ENCODE results near the gene SULF2. TPM values are rescaled to one million over a fixed set of nuclear protein-coding genes. Genes with fewer than 3 reads are reported as not detected.
A peak's percentile ranks its signal among the peaks of the same experiment; 100 is the strongest.
"Not testable (repeated sequence)": the region's sequence is repeated elsewhere in the genome, so short reads cannot be mapped to it uniquely, and the experiment has no call there.

The SULF2 gene
- total RNA-seq (2021; ENCODE audit: unreplicated experiment) (13.0 TPM), Bru-seq, nascent RNA (percentile 32 among the genes with signal in this experiment), BruChase-seq, experiment 1, labeled RNA remaining after a 6-hour chase (percentile 32 among the genes with signal in this experiment), BruChase-seq, experiment 2, labeled RNA remaining after a 2-hour chase (percentile 31 among the genes with signal in this experiment)
- polyA plus RNA-seq (2012): 6.1 and 7.0 TPM in 2 replicates
- long read RNA-seq, partial matches to known transcripts: 7 of 25 reads
- long read RNA-seq, other reads (novel, unspliced or antisense): 18 of 25 reads

DNA sequence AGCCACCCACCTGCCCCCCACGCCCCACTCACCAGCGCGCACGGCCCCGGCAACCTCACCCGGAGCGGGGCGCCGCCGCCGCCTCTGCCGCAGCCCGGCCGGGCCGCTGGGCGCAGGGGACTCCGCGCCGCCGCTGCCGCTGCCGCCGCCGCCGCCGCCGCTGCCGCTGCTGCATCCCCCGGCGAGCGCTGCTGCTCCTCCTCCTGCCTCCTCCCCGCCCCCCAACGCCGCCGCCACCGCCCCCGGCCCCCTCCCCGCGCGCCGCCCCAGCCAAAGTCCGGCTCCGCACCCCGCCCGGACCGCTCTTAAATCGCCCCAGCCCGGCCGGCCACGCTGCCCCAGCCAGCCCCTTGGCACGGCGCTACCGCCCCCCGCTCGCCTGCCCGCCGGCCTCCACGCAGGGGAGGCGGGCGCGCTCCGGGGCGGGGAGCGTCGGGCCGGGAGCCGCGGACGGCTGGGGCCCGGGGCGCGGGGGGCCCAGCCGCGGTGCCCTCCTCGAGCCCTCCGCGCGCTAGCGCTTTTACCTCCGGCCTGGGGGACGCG, at the start of gene SULF2:
TSS of gene SULF2 (minus strand) at position 171 of the 543 bp plus-strand sequence. CDS start 28,118 bp downstream, outside the sequence.
- ATAC-seq (peak; percentile 31), DNase-seq (ENCODE audit: low read depth, low spot score) (no peak)
- Histone ChIP-seq H3K4me2 (ENCODE audit: low read length) (peak within 1 kb of the TSS; percentile 94), H3K9ac (ENCODE audit: low read length) (peak within 1 kb of the TSS; percentile 30; the same call in 1 of the 2 replicates), H3K79me2 (ENCODE audit: insufficient read depth, low read length) (no peaks in the 10 kb centered on the region), H3K9me2 (ENCODE audit: insufficient read depth) (no peaks in the 10 kb centered on the region), H2AFZ (ENCODE audit: low read depth, low read length, poor library complexity, severe bottlenecking) (peak within 1 kb of the TSS; percentile 93), H3K27ac (ENCODE audit: low read depth, low read length) (no peak within 1 kb of the TSS; the same call in 1 of the 2 replicates), H3K4me1 (ENCODE audit: control insufficient read depth in 1 of 2, insufficient read depth in 2 of 2, low read length in 2 of 2) (peaks cover 11 to 22% of the 10 kb centered on the region in 2 experiments), H3K9me3 (ENCODE audit: control insufficient read depth in 1 of 2, insufficient read depth in 1 of 2, low read depth in 1 of 2, low read length in 2 of 2) (no peaks in the 10 kb centered on the region), H3K36me3 (ENCODE audit: control insufficient read depth in 1 of 2, insufficient read depth in 2 of 2, low read length in 2 of 2) (no peaks in the 10 kb centered on the region), H3K4me3 (replicated peaks in 1 of 2; ENCODE audit: low read depth in 1 of 2, low read length in 2 of 2) (peak within 1 kb of the TSS; percentile 43 to 62), H3K27me3 (ENCODE audit: insufficient read depth, low read length) (no peaks in the 10 kb centered on the region), H4K20me1 (ENCODE audit: insufficient read depth) (no peaks in the 10 kb centered on the region)
- CTCF ChIA-PET: interaction anchor here (2.3 to 2.7 kb wide), 3 partner anchors 60 to 835 kb away, joined by 10 to 62 read pairs (median 30); no protein-coding TSS in a partner anchor
- intact Hi-C loops (cut with micrococcal nuclease): loop anchor here (5.0 kb wide), 1 partner anchor 108 kb away; no protein-coding TSS in a partner anchor
- RAD21 ChIA-PET (ENCODE audit: low non-redundant PET in 1 of 2, low total read pairs in 2 of 2, uncharacterized antibody in 2 of 2, unreplicated experiment in 2 of 2): no interaction called here
- POLR2A ChIA-PET: interaction anchor here (1.7 kb wide), 1 partner anchor 510 kb away, joined by 4 read pairs; no protein-coding TSS in a partner anchor
- no peak for TF ChIP-seq SIN3A (IDR thresholded peaks at IDR 0.05; ENCODE audit: low read depth)
- TF ChIP-seq RAD21 (IDR thresholded peaks at IDR 0.05; ENCODE audit: low read depth): no peak
- no peak for TF ChIP-seq CEBPB (IDR thresholded peaks at IDR 0.05; ENCODE audit: low read depth)
- TF ChIP-seq, protein P1, sequence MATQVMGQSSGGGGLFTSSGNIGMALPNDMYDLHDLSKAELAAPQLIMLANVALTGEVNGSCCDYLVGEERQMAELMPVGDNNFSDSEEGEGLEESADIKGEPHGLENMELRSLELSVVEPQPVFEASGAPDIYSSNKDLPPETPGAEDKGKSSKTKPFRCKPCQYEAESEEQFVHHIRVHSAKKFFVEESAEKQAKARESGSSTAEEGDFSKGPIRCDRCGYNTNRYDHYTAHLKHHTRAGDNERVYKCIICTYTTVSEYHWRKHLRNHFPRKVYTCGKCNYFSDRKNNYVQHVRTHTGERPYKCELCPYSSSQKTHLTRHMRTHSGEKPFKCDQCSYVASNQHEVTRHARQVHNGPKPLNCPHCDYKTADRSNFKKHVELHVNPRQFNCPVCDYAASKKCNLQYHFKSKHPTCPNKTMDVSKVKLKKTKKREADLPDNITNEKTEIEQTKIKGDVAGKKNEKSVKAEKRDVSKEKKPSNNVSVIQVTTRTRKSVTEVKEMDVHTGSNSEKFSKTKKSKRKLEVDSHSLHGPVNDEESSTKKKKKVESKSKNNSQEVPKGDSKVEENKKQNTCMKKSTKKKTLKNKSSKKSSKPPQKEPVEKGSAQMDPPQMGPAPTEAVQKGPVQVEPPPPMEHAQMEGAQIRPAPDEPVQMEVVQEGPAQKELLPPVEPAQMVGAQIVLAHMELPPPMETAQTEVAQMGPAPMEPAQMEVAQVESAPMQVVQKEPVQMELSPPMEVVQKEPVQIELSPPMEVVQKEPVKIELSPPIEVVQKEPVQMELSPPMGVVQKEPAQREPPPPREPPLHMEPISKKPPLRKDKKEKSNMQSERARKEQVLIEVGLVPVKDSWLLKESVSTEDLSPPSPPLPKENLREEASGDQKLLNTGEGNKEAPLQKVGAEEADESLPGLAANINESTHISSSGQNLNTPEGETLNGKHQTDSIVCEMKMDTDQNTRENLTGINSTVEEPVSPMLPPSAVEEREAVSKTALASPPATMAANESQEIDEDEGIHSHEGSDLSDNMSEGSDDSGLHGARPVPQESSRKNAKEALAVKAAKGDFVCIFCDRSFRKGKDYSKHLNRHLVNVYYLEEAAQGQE (IDR thresholded peaks at IDR 0.05; ENCODE audit: low read depth): no peak
- TF ChIP-seq, protein P2, sequence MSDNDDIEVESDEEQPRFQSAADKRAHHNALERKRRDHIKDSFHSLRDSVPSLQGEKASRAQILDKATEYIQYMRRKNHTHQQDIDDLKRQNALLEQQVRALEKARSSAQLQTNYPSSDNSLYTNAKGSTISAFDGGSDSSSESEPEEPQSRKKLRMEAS (IDR thresholded peaks at IDR 0.05): no peak
- no peak for TF ChIP-seq CBX3 (IDR thresholded peaks at IDR 0.05; ENCODE audit: low read depth)
- no peak for TF ChIP-seq EZH2 (IDR thresholded peaks at IDR 0.05)
- TF ChIP-seq, protein P3, sequence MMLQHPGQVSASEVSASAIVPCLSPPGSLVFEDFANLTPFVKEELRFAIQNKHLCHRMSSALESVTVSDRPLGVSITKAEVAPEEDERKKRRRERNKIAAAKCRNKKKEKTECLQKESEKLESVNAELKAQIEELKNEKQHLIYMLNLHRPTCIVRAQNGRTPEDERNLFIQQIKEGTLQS (IDR thresholded peaks at IDR 0.05): no peak
- no peak for TF ChIP-seq EZH2phosphoT487 (IDR thresholded peaks at IDR 0.05; ENCODE audit: borderline replicate concordance)
- no peak for TF ChIP-seq POLR2A (IDR thresholded peaks at IDR 0.05; ENCODE audit: borderline replicate concordance, extremely low read depth, insufficient read depth, insufficient read length)
- no peak for TF ChIP-seq ZNF274 (IDR thresholded peaks at IDR 0.05; ENCODE audit: low read depth, low read length)
- BruUV-seq (replicated peaks): no TSS peak

DNA sequence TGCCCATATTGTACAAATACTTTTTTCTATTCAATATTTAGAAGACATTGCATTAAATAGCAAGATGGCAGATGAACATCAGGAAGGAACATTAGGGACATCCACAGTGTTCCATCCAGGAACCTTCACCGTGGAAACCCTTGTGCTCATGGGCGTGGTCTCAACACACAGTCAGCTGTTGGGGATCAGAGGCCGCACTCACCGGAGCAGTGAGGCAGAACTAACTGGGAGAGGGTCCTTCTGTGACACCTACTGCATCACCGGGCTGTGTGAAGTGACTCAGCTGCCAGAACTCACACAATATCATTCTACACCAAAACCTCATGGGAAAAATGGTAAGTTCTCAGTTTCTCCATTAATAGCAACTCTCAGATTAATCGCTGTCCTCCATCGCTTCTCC, 46.4 kb upstream of the SULF2 start:
- H4K20me1 ChIP-seq (ENCODE audit: insufficient read depth); H3K27me3 ChIP-seq (ENCODE audit: insufficient read depth, low read length); H2AFZ ChIP-seq (ENCODE audit: low read depth, low read length, poor library complexity, severe bottlenecking); H3K27ac ChIP-seq (ENCODE audit: low read depth, low read length); H3K79me2 ChIP-seq (ENCODE audit: insufficient read depth, low read length); POLR2A ChIA-PET; RAD21 ChIA-PET (ENCODE audit: low non-redundant PET in 1 of 2, low total read pairs in 2 of 2, uncharacterized antibody in 2 of 2, unreplicated experiment in 2 of 2); H3K4me1 ChIP-seq (ENCODE audit: control insufficient read depth in 1 of 2, insufficient read depth in 2 of 2, low read length in 2 of 2); H3K4me3 ChIP-seq (replicated peaks in 1 of 2; ENCODE audit: low read depth in 1 of 2, low read length in 2 of 2); intact Hi-C loops (cut with micrococcal nuclease); H3K9ac ChIP-seq (ENCODE audit: low read length); ATAC-seq; CTCF ChIA-PET; H3K9me2 ChIP-seq (ENCODE audit: insufficient read depth); H3K36me3 ChIP-seq (ENCODE audit: control insufficient read depth in 1 of 2, insufficient read depth in 2 of 2, low read length in 2 of 2); H3K9me3 ChIP-seq (ENCODE audit: control insufficient read depth in 1 of 2, insufficient read depth in 1 of 2, low read depth in 1 of 2, low read length in 2 of 2); DNase-seq (ENCODE audit: low read depth, low spot score); BruUV-seq (replicated peaks); H3K4me2 ChIP-seq (ENCODE audit: low read length): not testable (repeated sequence)
